ENCODE results near the gene HEXIM1. TPM values are rescaled to one million over a fixed set of nuclear protein-coding genes. Genes with fewer than 3 reads are reported as not detected.

Gene HEXIM1
- total RNA-seq, 1 donor from 2014 or later = 67.9 TPM

- Mint-ChIP-seq H3K27ac (no peak overlapping the region), H3K9me3 (no peaks in the 10 kb centered on the region), H3K36me3 (ENCODE audit: low read depth) (no peaks in the 10 kb centered on the region), H3K4me3 (no peak overlapping the region), H3K4me1 (ENCODE audit: low read depth) (no peaks in the 10 kb centered on the region), H3K27me3 (ENCODE audit: insufficient read depth) (peaks cover 7% of the 10 kb centered on the region)
- intact Hi-C loops (cut with micrococcal nuclease) = no loop called here
- no peak for DNase-seq (ENCODE audit: low spot score)
Measured at GRCh38 chr17:45190503-45191255, 42.4 kb downstream of the HEXIM1 start.

GRCh38 chr17:45195424-45195823 lies 47.1 kb downstream of the HEXIM1 start:
- H3K27me3 Mint-ChIP-seq (ENCODE audit: insufficient read depth) = no peaks in the 10 kb centered on the region
- no peak overlapping the region for H3K27ac Mint-ChIP-seq
- DNase-seq (ENCODE audit: low spot score) = no peak
- no peaks in the 10 kb centered on the region for H3K4me1 Mint-ChIP-seq (ENCODE audit: low read depth)
- intact Hi-C loops (cut with micrococcal nuclease) = no loop called here
- no peaks in the 10 kb centered on the region for H3K36me3 Mint-ChIP-seq (ENCODE audit: low read depth)
- H3K9me3 Mint-ChIP-seq = no peaks in the 10 kb centered on the region
- no peak overlapping the region for H3K4me3 Mint-ChIP-seq

GRCh38 chr17:45197108-45197507 lies 48.8 kb downstream of the HEXIM1 start:
- intact Hi-C loops (cut with micrococcal nuclease) = loop anchor here (1.0 kb wide), 2 partner anchors 45 to 62 kb away; partner anchors contain the start of gene ACBD4

GRCh38 chr17:45197555-45198334 lies 49.5 kb downstream of the HEXIM1 start:
- Mint-ChIP-seq H3K4me1 (ENCODE audit: low read depth) (no peaks in the 10 kb centered on the region), H3K27ac (no peak overlapping the region), H3K9me3 (no peaks in the 10 kb centered on the region), H3K36me3 (ENCODE audit: low read depth) (no peaks in the 10 kb centered on the region), H3K27me3 (ENCODE audit: insufficient read depth) (no peaks in the 10 kb centered on the region), H3K4me3 (no peak overlapping the region)
- DNase-seq (ENCODE audit: low spot score) = peak; percentile 79
- intact Hi-C loops (cut with micrococcal nuclease) = loop anchor here (1.0 to 2.0 kb wide), 3 partner anchors 45 to 62 kb away; partner anchors contain the start of genes ACBD4 and HEXIM1

More at GRCh38 chr17:45197108-45197507, 48.8 kb downstream of the HEXIM1 start:
- Mint-ChIP-seq H3K4me1 (ENCODE audit: low read depth) (no peaks in the 10 kb centered on the region), H3K9me3 (no peaks in the 10 kb centered on the region), H3K4me3 (no peak overlapping the region), H3K27ac (no peak overlapping the region), H3K27me3 (ENCODE audit: insufficient read depth) (no peaks in the 10 kb centered on the region), H3K36me3 (ENCODE audit: low read depth) (no peaks in the 10 kb centered on the region)
- DNase-seq (ENCODE audit: low spot score) = no peak

GRCh38 chr17:45200701-45201100 lies 52.4 kb downstream of the HEXIM1 start:
- intact Hi-C loops (cut with micrococcal nuclease) = no loop called here
- no peaks in the 10 kb centered on the region for H3K27me3 Mint-ChIP-seq (ENCODE audit: insufficient read depth)
- no peak for DNase-seq (ENCODE audit: low spot score)
- H3K4me1 Mint-ChIP-seq (ENCODE audit: low read depth) = no peaks in the 10 kb centered on the region
- H3K9me3 Mint-ChIP-seq = no peaks in the 10 kb centered on the region
- no peak overlapping the region for H3K4me3 Mint-ChIP-seq
- H3K36me3 Mint-ChIP-seq (ENCODE audit: low read depth) = no peaks in the 10 kb centered on the region
- no peak overlapping the region for H3K27ac Mint-ChIP-seq

- intact Hi-C loops (cut with micrococcal nuclease) = no loop called here
- Mint-ChIP-seq H3K4me3 (no peak overlapping the region), H3K4me1 (ENCODE audit: low read depth) (no peaks in the 10 kb centered on the region), H3K27ac (no peak overlapping the region), H3K9me3 (no peaks in the 10 kb centered on the region), H3K36me3 (ENCODE audit: low read depth) (no peaks in the 10 kb centered on the region), H3K27me3 (ENCODE audit: insufficient read depth) (no peaks in the 10 kb centered on the region)
- DNase-seq (ENCODE audit: low spot score) = no peak
Measured at GRCh38 chr17:45201457-45201856, 53.2 kb downstream of the HEXIM1 start.

Other genes with a start within 250 kb of the HEXIM1 start
- 206 and 219 TPM in 2 replicates for gene EFTUD2, start 249.0 kb upstream of the HEXIM1 start, total RNA-seq
- not detected in 2 replicates for gene GFAP, start 233.0 kb upstream of the HEXIM1 start, total RNA-seq
- gene KIF18B, start 200.7 kb upstream of the HEXIM1 start, total RNA-seq = 41.4 and 42.8 TPM in 2 replicates
- 0.39 and 0.54 TPM in 2 replicates for gene C1QL1, start 180.2 kb upstream of the HEXIM1 start, total RNA-seq
- 24.0 and 24.9 TPM in 2 replicates for gene DCAKD, start 96.8 kb upstream of the HEXIM1 start, total RNA-seq
- gene NMT1, start 87.2 kb upstream of the HEXIM1 start, total RNA-seq = 168 and 173 TPM in 2 replicates
- 2.4 and 4.3 TPM in 2 replicates for gene PLCD3, start 16.0 kb upstream of the HEXIM1 start, total RNA-seq
- 11.3 and 12.5 TPM in 2 replicates for gene ACBD4, start 12.8 kb upstream of the HEXIM1 start, total RNA-seq
- gene HEXIM2, start 13.4 kb downstream of the HEXIM1 start, total RNA-seq = 6.7 and 7.1 TPM in 2 replicates
- 363 and 374 TPM in 2 replicates for gene FMNL1, start 73.4 kb downstream of the HEXIM1 start, total RNA-seq
- 0.44 and 0.56 TPM in 2 replicates for gene SPATA32, start 113.6 kb downstream of the HEXIM1 start, total RNA-seq
- gene MAP3K14, start 168.5 kb downstream of the HEXIM1 start, total RNA-seq = 64.4 and 64.7 TPM in 2 replicates